H1 (cell line): ENCODE measurements around the gene PCDHB7. TPM values are rescaled to one million over a fixed set of nuclear protein-coding genes. Genes with fewer than 3 reads are reported as not detected.
A peak's percentile ranks its signal among the peaks of the same experiment; 100 is the strongest.

Experiments
- CTCF ChIA-PET: fragments of 300-600 bp; sonication (Branson Sonifier 250); formaldehyde crosslinking; loops from one replicate; lab custom pipeline; 2021; ENCODE audit not compliant: partially characterized antibody; lab: Charles Lee
- POLR2A ChIA-PET: fragments of 300-600 bp; sonication (Branson Sonifier 250); formaldehyde crosslinking; loops from one replicate; lab custom pipeline; 2021; ENCODE audit warnings: inconsistent platforms; ENCODE audit not compliant: partially characterized antibody; lab: Charles Lee
- DNase-seq, 2 experiments: peaks; one replicate each; pipeline versions ENCODE4 v3.0.0 to v3.0.0-alpha.2; 2010 to 2022; ENCODE audit warnings: low spot score in 2 of 2, low read depth in 1 of 2, mixed read lengths in 1 of 2
- FAIRE-seq: peaks from 2 replicates; lab custom pipeline; 2011; peaks lifted over from hg19 to GRCh38; lab: Jason Lieb, UNC
- H2AFZ ChIP-seq: 2 replicates; pipeline ENCODE4 v1.8.1; 2012; ENCODE audit warnings: low read length, inconsistent platforms
- H2AK5ac ChIP-seq: 2 replicates; pipeline ENCODE4 v1.6.1; 2013; ENCODE audit warnings: low read depth, low read length
- H2BK120ac ChIP-seq: replicated peaks from 2 replicates; pipeline ENCODE3; 2013; ENCODE audit warnings: low read depth, low read length, inconsistent platforms
- H2BK12ac ChIP-seq: 2 replicates; pipeline ENCODE4 v1.6.1; 2013; ENCODE audit warnings: low read depth, low read length
- H2BK15ac ChIP-seq: 2 replicates; pipeline ENCODE4 v1.6.1; 2013; ENCODE audit warnings: low read length
- H2BK20ac ChIP-seq: 2 replicates; pipeline ENCODE4 v1.6.1; 2013; ENCODE audit warnings: low read length
- H2BK5ac ChIP-seq: 2 replicates; pipeline ENCODE4 v1.6.1; 2013; ENCODE audit warnings: low read depth, low read length
- H3K14ac ChIP-seq: 2 replicates; pipeline ENCODE4 v1.6.1; 2013; ENCODE audit warnings: inconsistent platforms; ENCODE audit not compliant: insufficient read length
- H3K18ac ChIP-seq: 2 replicates; pipeline ENCODE4 v1.6.1; 2013; ENCODE audit warnings: low read length; ENCODE audit errors: extremely low read depth
- H3K23ac ChIP-seq: 2 replicates; pipeline ENCODE4 v1.6.1; 2013; ENCODE audit warnings: inconsistent platforms; ENCODE audit not compliant: insufficient read length
- H3K23me2 ChIP-seq: 2 replicates; pipeline ENCODE4 v1.6.1; 2013; ENCODE audit warnings: low read depth, low read length
- H3K27ac ChIP-seq: 2 replicates; pipeline ENCODE4 v1.6.1; 2011; ENCODE audit warnings: low read depth, low read length, inconsistent platforms
- H3K27me3 ChIP-seq, 4 experiments: replicated peaks in 1 of 4; 1 replicate in 1 of 4; 2 replicates in 3 of 4; pipeline versions ENCODE4 v1.6.1 to v1.8.1; 2011 to 2013; ENCODE audit warnings: low read length in 3 of 4, mild to moderate bottlenecking in 3 of 4, inconsistent platforms in 2 of 4, mixed read lengths in 2 of 4, moderate library complexity in 1 of 4; ENCODE audit not compliant: control insufficient read depth in 3 of 4, insufficient read depth in 3 of 4; ENCODE audit errors: extremely low read depth in 1 of 4
- H3K36me3 ChIP-seq, 4 experiments: 2 replicates each; pipeline versions ENCODE4 v1.6.1 to v1.8.1; 2011 to 2013; ENCODE audit warnings: mild to moderate bottlenecking in 4 of 4, low read length in 3 of 4, moderate library complexity in 2 of 4, control low read depth in 1 of 4, inconsistent platforms in 1 of 4; ENCODE audit not compliant: insufficient read depth in 4 of 4, control insufficient read depth in 2 of 4
- H3K4ac ChIP-seq: replicated peaks from 2 replicates; pipeline ENCODE3; 2013; ENCODE audit warnings: low read length, low read depth, mixed read lengths, inconsistent platforms; ENCODE audit not compliant: insufficient read length
- H3K4me1 ChIP-seq, 4 experiments: replicated peaks in 1 of 4; 1 replicate in 1 of 4; 2 replicates in 3 of 4; pipeline versions ENCODE4 v1.6.1 to v1.8.1; 2011 to 2013; ENCODE audit warnings: low read length in 3 of 4, inconsistent platforms in 2 of 4, mixed read lengths in 1 of 4; ENCODE audit not compliant: insufficient read depth in 4 of 4, control insufficient read depth in 3 of 4
- H3K4me2 ChIP-seq, 2 experiments: 2 replicates each; pipeline versions ENCODE4 v1.6.1 to v1.8.1; 2011 to 2013; ENCODE audit warnings: low read depth in 2 of 2, low read length in 2 of 2, control low read depth in 1 of 2, inconsistent platforms in 1 of 2, mild to moderate bottlenecking in 1 of 2; ENCODE audit not compliant: insufficient read depth in 1 of 2
- H3K4me3 ChIP-seq, 4 experiments: fragments of 200-600, 300-600 bp in 1 of 4; sonication (generic), shearing (Covaris generic), sonication (Bioruptor Twin) in 1 of 4; 2 replicates each; pipeline versions ENCODE4 v1.5.1 to v1.8.1; 2011 to 2016; ENCODE audit warnings: low read length in 4 of 4, low read depth in 3 of 4, control low read depth in 2 of 4, inconsistent platforms in 2 of 4, mild to moderate bottlenecking in 2 of 4, mixed read lengths in 1 of 4, moderate library complexity in 1 of 4; ENCODE audit not compliant: insufficient read depth in 2 of 4; ENCODE audit errors: extremely low read depth in 1 of 4
- H3K56ac ChIP-seq: replicated peaks from 2 replicates; pipeline ENCODE3; 2013; ENCODE audit warnings: low read depth, mild to moderate bottlenecking, mixed read lengths, low read length, inconsistent platforms; ENCODE audit not compliant: insufficient read length
- H3K79me1 ChIP-seq: 2 replicates; pipeline ENCODE4 v1.6.1; 2013; ENCODE audit warnings: low read depth, low read length, control low read depth
- H3K79me2 ChIP-seq, 2 experiments: 2 replicates each; pipeline versions ENCODE4 v1.6.1 to v1.8.1; 2012 to 2013; ENCODE audit warnings: low read length in 2 of 2, mild to moderate bottlenecking in 2 of 2, inconsistent platforms in 1 of 2; ENCODE audit not compliant: insufficient read depth in 2 of 2, control insufficient read depth in 1 of 2
- H3K9ac ChIP-seq, 4 experiments: replicated peaks in 1 of 4; 1 replicate in 1 of 4; 2 replicates in 3 of 4; pipeline versions ENCODE4 v1.6.1 to v1.8.1; 2011 to 2013; ENCODE audit warnings: low read depth in 3 of 4, low read length in 3 of 4, control low read depth in 2 of 4, mild to moderate bottlenecking in 2 of 4, moderate library complexity in 2 of 4, inconsistent platforms in 1 of 4; ENCODE audit errors: extremely low read depth in 1 of 4
- H3K9me3 ChIP-seq, 2 experiments: 2 replicates each; pipeline versions ENCODE4 v1.6.1 to v1.8.1; 2012 to 2013; ENCODE audit warnings: mild to moderate bottlenecking in 2 of 2, moderate library complexity in 2 of 2, control low read depth in 1 of 2, inconsistent platforms in 1 of 2, low read depth in 1 of 2, low read length in 1 of 2, mixed read lengths in 1 of 2; ENCODE audit not compliant: insufficient read depth in 2 of 2
- H4K20me1 ChIP-seq, 2 experiments: replicated peaks in 1 of 2; 2 replicates each; pipeline versions ENCODE3 to v1.8.1; 2011 to 2013; ENCODE audit warnings: inconsistent platforms in 2 of 2, low read length in 2 of 2, mild to moderate bottlenecking in 1 of 2; ENCODE audit not compliant: insufficient read depth in 2 of 2, control insufficient read depth in 1 of 2
- H4K5ac ChIP-seq: 2 replicates; pipeline ENCODE4 v1.6.1; 2013; ENCODE audit warnings: low read length, low read depth, mixed read lengths, inconsistent platforms; ENCODE audit not compliant: insufficient read length
- H4K8ac ChIP-seq: 2 replicates; pipeline ENCODE4 v1.8.0; 2013; ENCODE audit warnings: mild to moderate bottlenecking, moderate library complexity, low read length, inconsistent platforms; ENCODE audit not compliant: insufficient read depth; ENCODE audit errors: extremely low read depth
- H4K91ac ChIP-seq: replicated peaks from 2 replicates; pipeline ENCODE3; 2013; ENCODE audit warnings: low read length, mixed read lengths, inconsistent platforms; ENCODE audit not compliant: insufficient read length
- CTCF ChIP-seq, 3 experiments: IDR thresholded peaks; 1 replicate in 2 of 3; 2 replicates in 1 of 3; pipeline versions ENCODE4 v1.5.1 to v1.6.1; 2011; ENCODE audit warnings: low read length in 3 of 3, mild to moderate bottlenecking in 3 of 3, inconsistent platforms in 2 of 3, low read depth in 1 of 3, moderate library complexity in 1 of 3; ENCODE audit not compliant: insufficient read depth in 1 of 3; ENCODE audit errors: control extremely low read depth in 1 of 3
- JUND ChIP-seq: IDR thresholded peaks from 2 replicates; pipeline ENCODE4 v1.6.1; 2011; ENCODE audit warnings: mild to moderate bottlenecking, improper control_type of control experiment, low read length
- MAFK ChIP-seq: IDR thresholded peaks from 2 replicates; pipeline ENCODE4 v1.6.1; 2012; ENCODE audit warnings: low read depth, mild to moderate bottlenecking, improper control_type of control experiment, low read length
- NANOG ChIP-seq: IDR thresholded peaks from 2 replicates; pipeline ENCODE4 v1.6.1; 2011; ENCODE audit warnings: low read length, low read depth, mild to moderate bottlenecking, inconsistent platforms; ENCODE audit not compliant: insufficient read depth, poor library complexity, severe bottlenecking
- POLR2AphosphoS5 ChIP-seq: IDR thresholded peaks from 2 replicates; pipeline ENCODE4 v1.6.1; 2011; ENCODE audit warnings: low read depth, low read length
- RBBP5 ChIP-seq: IDR thresholded peaks from 2 replicates; pipeline ENCODE4 v1.7.1; 2012; ENCODE audit warnings: low read depth, mild to moderate bottlenecking, inconsistent platforms, low read length, moderate library complexity, borderline replicate concordance
- RFX5 ChIP-seq: IDR thresholded peaks from 2 replicates; pipeline ENCODE4 v1.6.1; 2011; ENCODE audit warnings: low read depth, low read length, improper control_type of control experiment, borderline replicate concordance
- SIRT6 ChIP-seq: IDR thresholded peaks from one replicate; pipeline ENCODE4 v1.7.1; 2012; ENCODE audit warnings: low read length, inconsistent platforms
- TBP ChIP-seq: IDR thresholded peaks from 2 replicates; pipeline ENCODE4 v1.6.1; 2011; ENCODE audit warnings: low read depth, low read length, improper control_type of control experiment
- WGBS, 2 experiments: shearing (Covaris generic) in 1 of 2; methylation state at CpG; one replicate each; pipeline versions ENCODE4 v1.1.6 to v1.1.7; 2013 to 2015; ENCODE audit warnings: low lambda C conversion rate in 2 of 2, mixed read lengths in 2 of 2, inconsistent platforms in 1 of 2, low coverage in 1 of 2, missing lambda C conversion rate in 1 of 2; ENCODE audit not compliant: insufficient replicate concordance in 2 of 2, insufficient coverage in 1 of 2, insufficient read length in 1 of 2; ENCODE audit errors: extremely low coverage in 1 of 2, missing lambda C conversion rate in 1 of 2; 5-methylcytosine and 5-hydroxymethylcytosine counted together
- polyA plus RNA-seq, 7 experiments: library from polyadenylated mRNA; depleted of rRNA in 3 of 7; stranded (reverse) in 5 of 7; unstranded in 2 of 7; fragments of >200 nt in 5 of 7; fragments of 200-250 nt in 2 of 7; gene quantifications; 1 replicate in 5 of 7; 2 replicates in 1 of 7; 4 replicates in 1 of 7; pipeline versions ENCODE4 v1.2.1 to v1.2.3, GENCODE V29; 2011 to 2013; ENCODE audit warnings: missing spikeins in 2 of 7, mixed read lengths in 2 of 7
- total RNA-seq: library from RNA; stranded (reverse); fragmentation: NEBNext Ultra II Directional; extraction: Animal tissue kit (Norgen Biotek cat#: 25700); gene quantifications from 2 replicates; pipeline ENCODE4 v1.2.1, GENCODE V29; 2021

PCDHB7 gene
- total and polyA plus RNA-seq, 2 of the 8 experiments (the other 6 are each of a cell fraction or from before 2014, with no cell fraction given) = 0.17 to 0.19 TPM

- Histone ChIP-seq H3K56ac (no peak overlapping the region), H3K4me2 (peak overlapping the region in 1 of 2 experiments; percentile 56; a peak in 1 of 4 replicates), H2BK5ac (no peak overlapping the region), H3K4me3 (no peak overlapping the region), H2BK12ac (no peak overlapping the region), H3K27ac (no peak overlapping the region), H3K14ac (no peak overlapping the region), H3K27me3 (no peaks in the 10 kb centered on the region), H2AFZ (peak overlapping the region; percentile 18; the same call in 1 of the 2 replicates), H4K91ac (no peak overlapping the region), H4K20me1 (no peaks in the 10 kb centered on the region), H3K23me2 (no peaks in the 10 kb centered on the region), H2BK120ac (no peak overlapping the region), H4K5ac (no peak overlapping the region), H4K8ac (no peak overlapping the region), H3K9me3 (peaks cover 0 to 15% of the 10 kb centered on the region in 2 experiments; a peak in 2 of 4 replicates), H3K36me3 (no peaks in the 10 kb centered on the region), H3K23ac (no peak overlapping the region), H2BK15ac (no peak overlapping the region), H2AK5ac (no peak overlapping the region), H3K79me1 (no peaks in the 10 kb centered on the region), H3K9ac (no peak overlapping the region), H3K4me1 (no peaks in the 10 kb centered on the region), H3K18ac (no peak overlapping the region), H3K79me2 (no peaks in the 10 kb centered on the region), H2BK20ac (no peak overlapping the region), H3K4ac (no peak overlapping the region)
- ChIA-PET CTCF (interaction anchor here (0.6 to 5.2 kb wide), 53 partner anchors 8 to 1200 kb away, joined by 3 to 48 read pairs (median 4); partner anchors contain the start of genes PCDHA11, PCDHA12, PCDHB10 and PCDHB11), POLR2A (interaction anchor here (0.6 to 1.7 kb wide), 6 partner anchors 11 to 61 kb away, joined by 3 to 5 read pairs (median 4); partner anchors contain the start of genes PCDHB2 and PCDHB5)
- FAIRE-seq = peak; percentile 76
- 79% methylated on average over 21 of the region's 21 CpGs; no CpG with 5 or more reads in 1 of the 2 experiments for WGBS, 2 experiments
- peak in 1 of 2 experiments; percentile 67 for DNase-seq
- TF ChIP-seq POLR2AphosphoS5 (no peak), CTCF (IDR thresholded peaks at IDR 0.05; ENCODE audit: control extremely low read depth in 1 of 3, insufficient read depth in 1 of 3, low read depth in 1 of 3, low read length in 3 of 3) (peak in 2 of 3 experiments; percentile 70 to 72; a peak in 3 of 4 replicates), TBP (no peak), SIRT6 (no peak), JUND (no peak), NANOG (no peak), RBBP5 (no peak), MAFK (peak; percentile 53; the same call in 1 of the 2 replicates), RFX5 (no peak)
Measured at GRCh38 chr5:141155540-141156374, 16.7 kb upstream of the PCDHB7 start.
